ENCODE results near the gene IL10RB. TPM values are rescaled to one million over a fixed set of nuclear protein-coding genes. Genes with fewer than 3 reads are reported as not detected.
"Not testable (repeated sequence)": the region's sequence is repeated elsewhere in the genome, so short reads cannot be mapped to it uniquely, and the experiment has no call there.

Gene IL10RB
- total and polyA plus RNA-seq, 10 donors = 25.4 to 89.7 (median 55.3) TPM

DNA sequence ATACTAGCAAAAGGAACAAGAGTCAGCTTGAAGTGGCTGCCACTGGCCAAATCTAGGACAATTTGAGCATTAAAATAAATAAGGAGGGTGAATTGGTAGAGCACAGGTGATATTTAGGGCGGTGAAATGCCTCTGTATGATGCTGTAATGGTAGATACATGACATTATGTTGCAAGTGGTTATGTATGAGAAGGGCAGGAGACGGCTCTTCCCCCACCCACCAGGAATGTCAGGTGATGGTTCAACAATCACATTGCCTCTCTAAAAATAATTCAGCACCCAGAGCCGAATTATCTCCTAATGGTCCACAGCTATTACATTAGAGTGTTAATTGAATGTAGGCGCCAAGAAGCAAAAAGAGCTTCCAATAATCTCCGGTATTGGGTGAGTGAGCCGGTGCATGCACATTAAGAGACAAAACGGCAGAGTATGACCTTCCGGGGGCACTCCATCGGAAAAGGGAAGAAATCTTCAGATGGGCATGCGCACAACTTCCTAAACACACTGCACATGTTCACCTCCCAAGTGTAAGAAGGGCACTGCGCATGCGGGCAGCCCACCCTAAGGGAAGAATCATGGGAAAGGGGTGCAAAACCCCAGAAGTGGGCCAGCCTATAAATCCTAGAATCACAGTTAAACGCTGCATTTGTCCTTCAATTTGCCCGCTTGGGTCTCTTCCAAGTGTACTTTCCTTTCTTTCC, 51.8 kb downstream of the IL10RB start:
- H3K27ac ChIP-seq = peak overlapping the region in 6 of 8 donors; percentile 33 to 70 (median 62)
- TF ChIP-seq POLR2AphosphoS5 (IDR thresholded peaks at IDR 0.05) (no peak), POLR2A (IDR thresholded peaks at IDR 0.05) (no peak)
- TF ChIP-seq, protein P1, sequence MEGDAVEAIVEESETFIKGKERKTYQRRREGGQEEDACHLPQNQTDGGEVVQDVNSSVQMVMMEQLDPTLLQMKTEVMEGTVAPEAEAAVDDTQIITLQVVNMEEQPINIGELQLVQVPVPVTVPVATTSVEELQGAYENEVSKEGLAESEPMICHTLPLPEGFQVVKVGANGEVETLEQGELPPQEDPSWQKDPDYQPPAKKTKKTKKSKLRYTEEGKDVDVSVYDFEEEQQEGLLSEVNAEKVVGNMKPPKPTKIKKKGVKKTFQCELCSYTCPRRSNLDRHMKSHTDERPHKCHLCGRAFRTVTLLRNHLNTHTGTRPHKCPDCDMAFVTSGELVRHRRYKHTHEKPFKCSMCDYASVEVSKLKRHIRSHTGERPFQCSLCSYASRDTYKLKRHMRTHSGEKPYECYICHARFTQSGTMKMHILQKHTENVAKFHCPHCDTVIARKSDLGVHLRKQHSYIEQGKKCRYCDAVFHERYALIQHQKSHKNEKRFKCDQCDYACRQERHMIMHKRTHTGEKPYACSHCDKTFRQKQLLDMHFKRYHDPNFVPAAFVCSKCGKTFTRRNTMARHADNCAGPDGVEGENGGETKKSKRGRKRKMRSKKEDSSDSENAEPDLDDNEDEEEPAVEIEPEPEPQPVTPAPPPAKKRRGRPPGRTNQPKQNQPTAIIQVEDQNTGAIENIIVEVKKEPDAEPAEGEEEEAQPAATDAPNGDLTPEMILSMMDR (IDR thresholded peaks at IDR 0.05 in 8 of 11, conservative IDR thresholded peaks at IDR 0.05 in 3 of 11) = no peak
- no peak overlapping the region for H3K4me3 ChIP-seq
- H3K27me3 ChIP-seq (replicated peaks in 1 of 7) = no peaks in the 10 kb centered on the region
- no peaks in the 10 kb centered on the region for H3K36me3 ChIP-seq
- 83 to 90% (median 87%) methylated on average over 14 of the region's 14 CpGs for WGBS, 5 donors
- no peak for DNase-seq
- intact Hi-C loops (cut with DNase I; ENCODE audit: low total_unique reads) = no loop called here
- H3K9me3 ChIP-seq = no peaks in the 10 kb centered on the region
- H3K4me1 ChIP-seq = peaks cover 0 to 11% (median 0%) of the 10 kb centered on the region in 6 donors

- H3K36me3 ChIP-seq; intact Hi-C loops (cut with DNase I; ENCODE audit: low total_unique reads); H3K9me3 ChIP-seq; H3K4me3 ChIP-seq; DNase-seq; H3K27me3 ChIP-seq (replicated peaks in 1 of 7): not testable (repeated sequence)
- H3K27ac ChIP-seq = peak overlapping the region in 1 of 8 donors; percentile 3
- 86 to 92% (median 91%) methylated on average over 17 of the region's 17 CpGs for WGBS, 5 donors
- peaks cover 3 to 16% (median 8%) of the 10 kb centered on the region in 6 donors for H3K4me1 ChIP-seq
These were observed 54.8 kb downstream of the IL10RB start for GRCh38 chr21:33321005-33321404.

DNA sequence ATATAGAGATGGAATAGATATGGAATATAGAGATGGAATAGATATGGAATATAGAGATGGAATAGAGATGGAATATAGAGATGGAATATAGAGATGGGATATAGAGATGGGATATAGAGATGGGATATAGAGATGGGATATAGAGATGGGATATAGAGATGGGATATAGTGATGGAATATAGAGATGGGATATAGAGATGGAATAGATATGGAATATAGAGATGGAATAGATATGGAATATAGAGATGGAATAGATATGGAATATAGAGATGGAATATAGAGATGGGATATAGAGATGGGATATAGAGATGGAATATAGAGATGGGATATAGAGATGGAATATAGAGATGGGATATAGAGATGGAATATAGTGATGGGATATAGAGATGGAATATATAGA, 57.4 kb downstream of the IL10RB start:
- H3K9me3 ChIP-seq; DNase-seq; intact Hi-C loops (cut with DNase I; ENCODE audit: low total_unique reads); H3K36me3 ChIP-seq; H3K27me3 ChIP-seq (replicated peaks in 1 of 7): not testable (repeated sequence)
- H3K27ac ChIP-seq = peak overlapping the region in 7 of 8 donors; percentile 98 to 100 (median 99)
- peaks cover 27 to 43% (median 34%) of the 10 kb centered on the region in 6 donors for H3K4me1 ChIP-seq
- H3K4me3 ChIP-seq = peak overlapping the region in 5 of 8 donors; percentile 79 to 98 (median 90)

- intact Hi-C loops (cut with DNase I; ENCODE audit: low total_unique reads) = no loop called here
- H3K36me3 ChIP-seq = no peaks in the 10 kb centered on the region
- no peaks in the 10 kb centered on the region for H3K9me3 ChIP-seq
- no peaks in the 10 kb centered on the region for H3K27me3 ChIP-seq (replicated peaks in 1 of 7)
- H3K4me3 ChIP-seq = peak within 1 kb of the TSS; percentile 79 to 98 (median 92)
- peak; percentile 17 to 81 (median 67) for TF ChIP-seq POLR2A (IDR thresholded peaks at IDR 0.05)
- TF ChIP-seq, protein P1 (IDR thresholded peaks at IDR 0.05 in 8 of 11, conservative IDR thresholded peaks at IDR 0.05 in 3 of 11) = peak in 1 of 11 experiments; percentile 19
- peak; percentile 96 to 98 (median 97) for TF ChIP-seq POLR2AphosphoS5 (IDR thresholded peaks at IDR 0.05)
- peak; percentile 100 for DNase-seq
- H3K4me1 ChIP-seq = peaks cover 27 to 52% (median 43%) of the 10 kb centered on the region in 6 donors
- 0 to 1% (median 0%) methylated on average over 65 to 86 of the region's 86 CpGs for WGBS, 5 donors
- H3K27ac ChIP-seq = peak within 1 kb of the TSS; percentile 94 to 100 (median 99)
These were observed 58.4 kb downstream of the IL10RB start, which contains the start of gene IFNAR1 for GRCh38 chr21:33324291-33325221. Gene IFNAR1 (plus strand): TSS chr21:33324970. CDS start chr21:33325056, 86 bp downstream.

Measured in spleen (tissue), 11 donors.